Spinal cord (tissue), 10 donors: ENCODE results near the gene MYOM1. TPM values are rescaled to one million over a fixed set of nuclear protein-coding genes. Genes with fewer than 3 reads are reported as not detected.

Source experiments
- DNase-seq, 6 donors: peaks; one replicate each; pipeline versions ENCODE4 v3.0.0 to v3.0.0-alpha.2; 2013 to 2015; ENCODE audit warnings: low spot score in 6 of 6, low read depth in 4 of 6
- H3K27ac ChIP-seq: one replicate; pipeline ENCODE4 v1.5.1; 2013; ENCODE audit warnings: low read depth, low read length, control low read depth
- H3K27me3 ChIP-seq: one replicate; pipeline ENCODE4 v1.6.1; 2013; ENCODE audit warnings: low read length; ENCODE audit not compliant: control insufficient read depth, insufficient read depth
- H3K36me3 ChIP-seq: one replicate; pipeline ENCODE4 v1.6.1; 2013; ENCODE audit warnings: low read length; ENCODE audit not compliant: control insufficient read depth, insufficient read depth
- H3K4me1 ChIP-seq: one replicate; pipeline ENCODE4 v1.6.1; 2013; ENCODE audit warnings: low read length; ENCODE audit not compliant: control insufficient read depth, insufficient read depth
- H3K4me3 ChIP-seq: one replicate; pipeline ENCODE4 v1.5.1; 2013; ENCODE audit warnings: low read depth, low read length, control low read depth
- H3K9me3 ChIP-seq: one replicate; pipeline ENCODE4 v1.6.1; 2013; ENCODE audit warnings: low read length; ENCODE audit not compliant: control insufficient read depth, insufficient read depth
- WGBS: methylation state at CpG from one replicate; pipeline ENCODE4 v1.1.5; 2013; ENCODE audit warnings: missing lambda C conversion rate; ENCODE audit not compliant: insufficient coverage; 5-methylcytosine and 5-hydroxymethylcytosine counted together
- polyA plus RNA-seq, 2 donors: library from polyadenylated mRNA; unstranded; fragments of 120-200 nt; gene quantifications; one replicate each; pipeline ENCODE4 v1.2.1, GENCODE V29; 2013; ENCODE audit not compliant: insufficient read length in 2 of 2
- total RNA-seq, 2 donors: library from RNA; depleted of rRNA in 1 of 2; stranded (reverse); fragments of 120-200 nt in 1 of 2; fragments of >200 nt in 1 of 2; gene quantifications; one replicate each; pipeline versions ENCODE4 v1.2.3 to v1.2.4, GENCODE V29; 2013 to 2014
- donor health status: healthy.

The MYOM1 gene
- total and polyA plus RNA-seq, 4 donors: 9.2 to 15.4 (median 9.7) TPM

DNA sequence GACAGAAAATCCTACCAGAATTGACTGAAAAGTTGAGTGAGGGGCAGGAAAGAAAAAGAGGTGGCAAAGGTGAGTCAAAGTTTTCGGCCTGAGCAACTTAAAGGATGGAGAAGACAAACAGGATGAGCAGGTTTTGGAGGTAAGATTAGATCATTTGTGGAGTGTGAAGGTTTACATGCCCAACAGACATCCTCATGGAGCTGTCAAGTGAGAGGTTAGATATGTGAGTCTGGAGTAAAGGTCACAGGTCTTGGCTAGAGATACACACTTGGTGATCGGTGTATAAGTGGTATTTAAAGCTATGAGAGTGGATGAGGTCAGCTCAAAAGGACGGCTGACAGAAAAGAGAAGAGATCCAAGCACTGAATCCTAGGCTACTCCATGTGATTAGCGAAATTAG is 16.7 kb upstream of the MYOM1 start:
- H3K4me1 ChIP-seq: no peaks in the 10 kb centered on the region
- no peaks in the 10 kb centered on the region for H3K27me3 ChIP-seq
- no peaks in the 10 kb centered on the region for H3K36me3 ChIP-seq
- DNase-seq: no peak
- H3K4me3 ChIP-seq: no peak overlapping the region
- H3K9me3 ChIP-seq: peaks cover under 1% of the 10 kb centered on the region
- H3K27ac ChIP-seq: no peak overlapping the region
- 85% methylated on average over 4 of the region's 4 CpGs for WGBS

DNA sequence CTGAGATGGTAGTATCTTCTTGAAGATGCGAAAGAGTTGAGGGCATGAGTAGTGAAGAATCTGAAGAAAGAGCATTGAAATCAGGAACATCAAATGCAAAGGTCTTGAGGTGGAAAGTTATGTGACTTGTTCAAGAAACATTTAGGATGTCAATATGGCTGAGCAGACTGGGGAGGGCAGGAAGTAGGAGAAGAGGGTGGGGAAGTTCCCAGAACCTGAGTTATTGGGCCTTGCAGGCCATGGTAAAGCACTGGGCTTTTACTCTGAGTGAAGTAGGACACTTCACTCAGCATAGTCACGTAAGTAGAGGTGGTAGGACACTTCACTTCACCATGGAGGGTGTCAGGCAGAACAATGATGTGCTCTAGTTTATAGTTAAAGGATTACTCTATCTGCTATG is 16.1 kb upstream of the MYOM1 start:
- Histone ChIP-seq H3K4me1 (no peaks in the 10 kb centered on the region), H3K9me3 (no peaks in the 10 kb centered on the region), H3K4me3 (no peak overlapping the region), H3K27ac (no peak overlapping the region), H3K27me3 (no peaks in the 10 kb centered on the region), H3K36me3 (no peaks in the 10 kb centered on the region)
- 100% methylated on average over 2 of the region's 2 CpGs for WGBS
- DNase-seq: no peak

DNA sequence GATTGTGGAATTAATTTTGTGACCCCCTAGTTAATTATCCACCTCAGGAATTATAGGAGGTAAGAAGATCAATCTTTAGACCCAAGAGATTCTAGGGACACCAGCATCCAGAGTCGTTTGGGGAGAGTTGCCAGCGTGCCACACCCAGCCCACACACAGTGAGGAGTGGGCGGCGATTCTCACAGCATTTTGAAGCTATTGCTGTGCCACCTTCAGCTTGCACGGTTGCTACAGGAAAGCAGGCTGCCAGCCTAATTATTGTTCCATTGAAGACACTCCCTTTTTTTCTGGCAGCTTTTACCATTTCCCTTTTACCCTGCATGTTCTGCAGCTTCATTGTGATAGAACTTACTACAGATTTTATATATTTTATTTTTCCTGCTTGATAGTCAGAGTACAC is 14.7 kb upstream of the MYOM1 start:
- Histone ChIP-seq H3K27me3 (no peaks in the 10 kb centered on the region), H3K4me1 (no peaks in the 10 kb centered on the region), H3K27ac (no peak overlapping the region), H3K36me3 (no peaks in the 10 kb centered on the region), H3K4me3 (no peak overlapping the region), H3K9me3 (no peaks in the 10 kb centered on the region)
- 80% methylated on average over 1 of the region's 5 CpGs for WGBS
- no peak for DNase-seq

DNA sequence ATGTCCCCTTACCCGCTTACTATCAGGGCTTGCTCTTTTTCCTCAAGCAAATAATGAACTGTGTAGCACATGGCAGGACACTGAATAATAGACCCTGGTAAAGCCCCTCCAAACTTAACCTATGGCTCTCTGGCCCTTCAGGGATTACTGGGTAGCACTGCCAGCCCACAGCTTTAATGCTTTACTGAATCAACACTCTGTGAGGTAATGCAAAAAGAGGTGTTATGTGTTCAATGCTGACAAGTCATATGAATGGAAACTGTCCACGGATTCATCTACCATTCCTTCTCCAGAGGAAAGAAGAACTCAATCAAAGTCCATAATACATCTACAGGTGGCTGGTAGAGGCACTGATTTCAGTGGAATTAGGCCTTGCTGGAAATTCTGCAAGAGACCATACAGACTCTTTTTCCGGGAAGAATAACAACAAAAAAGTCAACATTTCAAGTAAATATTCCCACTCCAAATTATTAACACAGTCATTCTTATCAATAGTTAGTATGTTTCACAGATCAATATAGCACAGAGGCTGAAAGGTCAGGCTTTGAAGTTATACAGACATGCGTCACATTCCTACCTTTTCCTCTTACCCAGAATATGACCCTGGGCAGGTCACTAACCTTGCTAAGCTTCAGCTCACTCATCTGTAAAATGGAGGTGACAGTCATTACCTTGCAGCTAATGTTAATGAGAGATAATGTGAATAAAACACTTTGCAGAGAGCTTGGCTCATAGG is 13.8 kb upstream of the MYOM1 start:
- Histone ChIP-seq H3K27me3 (no peaks in the 10 kb centered on the region), H3K4me1 (no peaks in the 10 kb centered on the region), H3K4me3 (no peak overlapping the region), H3K27ac (no peak overlapping the region), H3K36me3 (no peaks in the 10 kb centered on the region), H3K9me3 (no peaks in the 10 kb centered on the region)
- 100% methylated on average over 1 of the region's 4 CpGs for WGBS
- no peak for DNase-seq

DNA sequence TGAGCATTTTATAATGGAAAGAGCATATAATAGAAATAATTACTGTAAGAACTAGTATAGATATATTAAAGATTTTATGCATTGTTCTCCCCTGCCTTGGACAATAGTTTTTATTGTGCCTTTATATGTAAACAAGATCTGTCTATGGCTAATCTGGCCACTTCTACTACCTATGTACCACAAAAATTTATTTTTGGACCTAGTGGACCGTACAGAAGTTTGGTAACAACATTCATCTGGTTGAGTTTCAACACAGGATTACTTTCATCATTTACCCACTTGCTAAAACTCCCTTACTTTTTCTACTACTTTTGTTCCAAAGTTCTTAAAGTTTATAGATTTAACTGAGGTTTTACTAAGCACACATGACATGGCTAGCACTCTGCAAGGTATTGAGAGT is 13.2 kb upstream of the MYOM1 start:
- WGBS: no CpG with 5 or more reads among the region's 1 CpG

DNA sequence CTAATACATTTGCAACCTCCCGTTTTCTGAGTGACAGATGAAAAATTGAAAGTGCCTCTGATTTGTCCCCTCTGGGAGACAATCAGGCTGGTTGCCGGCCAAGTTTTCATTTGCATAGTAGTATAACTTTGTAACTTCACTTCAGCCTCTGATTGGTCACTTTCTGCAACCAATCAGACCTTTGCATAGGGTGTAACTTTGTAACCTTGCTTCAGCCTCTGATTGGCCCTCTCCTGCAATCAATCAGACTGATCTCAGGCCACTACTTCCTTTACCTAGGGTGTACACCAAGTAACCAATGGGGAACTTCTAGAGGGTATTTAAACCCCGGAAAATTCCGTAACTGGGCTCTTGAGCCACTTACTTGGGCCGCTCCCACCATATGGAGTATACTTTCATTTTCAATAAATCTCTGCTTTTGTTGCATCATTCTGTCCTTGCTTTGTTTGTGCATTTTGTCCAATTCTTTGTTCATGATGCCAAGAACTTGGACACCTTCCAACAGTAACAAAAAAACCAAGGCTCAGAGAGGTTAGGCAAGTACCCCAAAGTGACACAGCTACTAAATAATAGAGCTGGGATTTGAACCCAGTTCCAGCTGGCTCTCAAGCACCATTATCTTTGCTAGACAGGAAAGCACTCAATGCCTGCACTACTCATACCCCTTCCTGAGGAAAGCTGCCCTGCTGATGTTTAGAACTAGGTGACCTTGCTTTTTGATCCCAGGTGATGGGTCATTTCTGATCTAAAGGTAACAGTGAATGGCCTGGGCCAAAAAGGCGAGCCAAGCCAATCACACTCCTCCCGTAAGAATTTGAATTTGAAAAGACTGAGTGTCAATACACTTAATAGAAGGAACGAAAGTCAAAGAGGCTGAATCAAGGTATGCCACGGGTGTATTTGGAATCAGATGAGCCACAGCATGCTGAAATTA is 10.9 kb upstream of the MYOM1 start:
- H3K4me3 ChIP-seq: no peak overlapping the region
- 84% methylated on average over 7 of the region's 9 CpGs for WGBS
- H3K4me1 ChIP-seq: peaks cover 3% of the 10 kb centered on the region
- no peaks in the 10 kb centered on the region for H3K9me3 ChIP-seq
- H3K27ac ChIP-seq: no peak overlapping the region
- no peaks in the 10 kb centered on the region for H3K36me3 ChIP-seq
- H3K27me3 ChIP-seq: no peaks in the 10 kb centered on the region
- no peak for DNase-seq

More for the DNA sequence above, 13.2 kb upstream of the MYOM1 start:
- H3K27ac ChIP-seq: no peak overlapping the region
- H3K4me3 ChIP-seq: no peak overlapping the region
- no peaks in the 10 kb centered on the region for H3K4me1 ChIP-seq
- H3K36me3 ChIP-seq: no peaks in the 10 kb centered on the region
- no peaks in the 10 kb centered on the region for H3K27me3 ChIP-seq
- H3K9me3 ChIP-seq: no peaks in the 10 kb centered on the region
- no peak for DNase-seq

DNA sequence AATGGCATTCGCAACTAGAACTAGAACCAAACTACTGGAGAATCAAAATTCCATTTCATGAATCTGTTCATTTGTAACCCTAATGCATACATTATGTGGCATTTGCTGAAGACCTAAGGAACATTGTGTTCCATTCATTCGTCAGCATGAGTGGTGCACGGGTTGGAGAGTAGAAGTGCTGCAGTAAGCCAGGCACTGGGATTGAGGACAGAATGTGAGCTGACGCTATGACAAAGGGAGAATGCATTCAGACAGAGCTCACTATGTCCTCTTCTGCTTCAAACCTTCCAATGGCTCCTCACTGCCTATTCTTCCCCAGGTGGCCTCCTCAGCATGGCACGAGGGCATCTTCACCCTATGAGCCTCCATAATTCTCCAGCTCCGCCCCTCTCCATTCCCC is 6.3 kb upstream of the MYOM1 start:
- H3K4me1 ChIP-seq: peaks cover 3% of the 10 kb centered on the region
- H3K4me3 ChIP-seq: no peak overlapping the region
- no peaks in the 10 kb centered on the region for H3K27me3 ChIP-seq
- H3K36me3 ChIP-seq: no peaks in the 10 kb centered on the region
- DNase-seq: no peak
- H3K9me3 ChIP-seq: no peaks in the 10 kb centered on the region
- H3K27ac ChIP-seq: no peak overlapping the region
- WGBS: 88% methylated on average over 5 of the region's 6 CpGs

DNA sequence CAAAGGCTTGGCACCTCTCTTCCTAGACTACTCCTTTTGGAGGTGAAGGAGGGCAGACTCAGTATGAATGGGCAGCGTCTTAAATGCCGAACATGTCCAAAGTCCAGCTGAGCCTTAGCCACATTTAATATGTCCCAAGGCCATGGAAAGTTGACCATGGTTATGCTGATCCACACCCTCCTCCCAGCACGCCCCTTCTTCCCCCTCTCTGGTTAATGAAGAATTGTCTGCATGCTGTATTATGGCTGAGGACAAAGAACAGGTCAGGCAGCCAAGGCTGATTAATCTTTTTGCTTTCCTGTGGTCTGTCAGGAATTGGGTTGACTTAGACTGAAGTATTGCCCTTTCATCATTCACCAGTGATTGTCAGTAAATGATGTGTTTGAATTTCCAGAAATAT is 5.8 kb upstream of the MYOM1 start:
- H3K27me3 ChIP-seq: no peaks in the 10 kb centered on the region

DNA sequence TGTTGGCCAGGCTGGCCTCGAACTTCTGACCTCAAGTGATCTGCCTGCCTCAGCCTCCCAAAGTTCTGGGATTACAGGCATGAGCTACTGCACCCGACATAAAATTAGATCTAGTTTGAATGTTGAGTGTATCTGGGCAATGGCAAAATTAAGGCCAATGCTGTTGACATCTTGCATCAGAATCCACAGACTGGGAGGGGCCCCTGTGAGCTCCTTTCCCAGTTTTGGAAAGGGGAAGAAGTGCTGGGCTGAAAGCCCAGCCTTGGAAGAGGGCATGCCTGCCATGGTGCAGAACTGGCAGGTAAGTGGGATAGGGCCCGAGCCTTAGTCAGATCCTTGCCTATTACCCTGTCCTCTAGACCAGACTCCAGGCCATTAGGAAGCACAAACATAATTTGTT is 4.5 kb upstream of the MYOM1 start:
- no peak overlapping the region for H3K4me3 ChIP-seq
- H3K36me3 ChIP-seq: no peaks in the 10 kb centered on the region
- no peak for DNase-seq
- H3K27ac ChIP-seq: no peak overlapping the region
- peaks cover 10% of the 10 kb centered on the region for H3K4me1 ChIP-seq
- WGBS: 89% methylated on average over 2 of the region's 3 CpGs
- H3K27me3 ChIP-seq: no peaks in the 10 kb centered on the region
- H3K9me3 ChIP-seq: no peaks in the 10 kb centered on the region

More for the DNA sequence above, 5.8 kb upstream of the MYOM1 start:
- Histone ChIP-seq H3K4me1 (peaks cover 3% of the 10 kb centered on the region), H3K4me3 (no peak overlapping the region), H3K36me3 (no peaks in the 10 kb centered on the region), H3K9me3 (no peaks in the 10 kb centered on the region), H3K27ac (no peak overlapping the region)
- no peak for DNase-seq
- WGBS: no CpG with 5 or more reads among the region's 3 CpGs
